Ascending aorta (tissue), 2 donors: ENCODE data around the gene MT1A. TPM values are rescaled to one million over a fixed set of nuclear protein-coding genes. Genes with fewer than 3 reads are reported as not detected.
A peak's percentile ranks its signal among the peaks of the same experiment; 100 is the strongest.
"Not testable (repeated sequence)": the region's sequence is repeated elsewhere in the genome, so short reads cannot be mapped to it uniquely, and the experiment has no call there.

ENCODE experiments used
- DNase-seq, 2 donors: peaks; one replicate each; pipeline ENCODE4 v3.0.0-alpha.2; 2019; ENCODE audit warnings: low spot score in 2 of 2
- H3K27ac ChIP-seq, 2 donors: fragments of 200-600 bp; sonication (generic); one replicate each; pipeline ENCODE4 v1.5.1; 2016 to 2017; ENCODE audit warnings: mild to moderate bottlenecking in 1 of 2
- H3K27me3 ChIP-seq: fragments of 200-600 bp; sonication (generic); one replicate; pipeline ENCODE4 v1.5.1; 2017
- H3K36me3 ChIP-seq, 2 donors: fragments of 200-600 bp; sonication (generic); one replicate each; pipeline ENCODE4 v1.5.1; 2016
- H3K4me1 ChIP-seq, 2 donors: fragments of 200-600 bp; sonication (generic); one replicate each; pipeline ENCODE4 v1.5.1; 2016 to 2017; ENCODE audit warnings: mild to moderate bottlenecking in 1 of 2
- H3K4me3 ChIP-seq, 2 donors: fragments of 200-600 bp; sonication (generic); one replicate each; pipeline ENCODE4 v1.5.1; 2016 to 2017; ENCODE audit warnings: mild to moderate bottlenecking in 1 of 2
- H3K9me3 ChIP-seq, 2 donors: fragments of 200-600 bp; sonication (generic); one replicate each; pipeline ENCODE4 v1.5.1; 2016
- intact Hi-C: fragments of 100-400 bp; cut with DNase I; formaldehyde crosslinking; loops from one replicate; pipeline ENCODE4 v1.15.1; 2023
- total RNA-seq: library from RNA; depleted of rRNA; stranded (reverse); fragments of >200 nt; gene quantifications from one replicate; pipeline ENCODE4 v1.1.0, GENCODE V29; 2016
- TF ChIP-seq, protein P1 (sequence below), 3 experiments: fragments of 200-600 bp in 2 of 3; fragments of 450-650 bp in 1 of 3; sonication (generic) in 2 of 3; IDR thresholded peaks; one replicate each; pipeline ENCODE4 v1.5.1; 2016 to 2019; ENCODE audit warnings: antibody characterized with exemption in 3 of 3, mild to moderate bottlenecking in 1 of 3, moderate library complexity in 1 of 3

MT1A gene
- total RNA-seq, 1 donor from 2014 or later, result 183 TPM

DNA sequence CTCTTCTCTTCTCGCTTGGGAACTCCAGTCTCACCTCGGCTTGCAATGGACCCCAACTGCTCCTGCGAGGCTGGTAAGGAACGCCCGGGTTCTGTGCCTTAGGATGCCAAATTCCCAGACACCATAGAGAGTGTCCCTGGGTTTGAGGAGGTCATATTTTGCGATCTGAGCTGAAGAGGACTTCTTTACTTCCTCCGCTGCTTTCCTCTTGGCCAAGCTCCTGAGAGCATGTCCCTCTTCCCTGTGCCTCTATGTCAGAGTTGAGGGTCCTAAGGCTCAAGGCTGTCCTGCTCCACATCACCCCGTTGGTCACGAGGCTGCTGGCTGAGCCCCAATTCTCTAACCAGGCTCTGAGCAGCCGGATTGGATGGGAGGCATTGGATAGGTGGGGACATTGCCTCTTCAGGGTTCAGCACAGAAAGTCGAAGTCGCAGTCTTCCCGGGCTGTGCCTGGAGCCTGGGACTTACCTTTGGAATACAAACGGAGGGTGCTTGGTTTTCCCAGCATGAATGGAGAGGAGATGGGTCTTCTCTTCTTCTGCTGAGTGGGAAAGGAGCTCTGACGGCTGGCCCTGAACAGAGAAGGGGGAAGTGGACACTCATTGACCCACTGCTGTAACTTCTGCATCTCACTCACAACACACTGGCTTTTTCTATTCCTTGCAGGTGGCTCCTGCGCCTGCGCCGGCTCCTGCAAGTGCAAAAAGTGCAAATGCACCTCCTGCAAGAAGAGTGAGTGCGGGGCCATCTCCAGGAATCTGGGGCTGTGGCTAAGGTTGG lies 31.6 kb downstream of the MT1A start:
- H3K27ac ChIP-seq, result no peak overlapping the region
- no peaks in the 10 kb centered on the region for H3K27me3 ChIP-seq
- peaks cover 0 to 7% of the 10 kb centered on the region in 2 donors for H3K4me1 ChIP-seq
- H3K36me3 ChIP-seq, result no peaks in the 10 kb centered on the region
- H3K9me3 ChIP-seq, result no peaks in the 10 kb centered on the region
- H3K4me3 ChIP-seq, result no peak overlapping the region
- TF ChIP-seq, protein P1, sequence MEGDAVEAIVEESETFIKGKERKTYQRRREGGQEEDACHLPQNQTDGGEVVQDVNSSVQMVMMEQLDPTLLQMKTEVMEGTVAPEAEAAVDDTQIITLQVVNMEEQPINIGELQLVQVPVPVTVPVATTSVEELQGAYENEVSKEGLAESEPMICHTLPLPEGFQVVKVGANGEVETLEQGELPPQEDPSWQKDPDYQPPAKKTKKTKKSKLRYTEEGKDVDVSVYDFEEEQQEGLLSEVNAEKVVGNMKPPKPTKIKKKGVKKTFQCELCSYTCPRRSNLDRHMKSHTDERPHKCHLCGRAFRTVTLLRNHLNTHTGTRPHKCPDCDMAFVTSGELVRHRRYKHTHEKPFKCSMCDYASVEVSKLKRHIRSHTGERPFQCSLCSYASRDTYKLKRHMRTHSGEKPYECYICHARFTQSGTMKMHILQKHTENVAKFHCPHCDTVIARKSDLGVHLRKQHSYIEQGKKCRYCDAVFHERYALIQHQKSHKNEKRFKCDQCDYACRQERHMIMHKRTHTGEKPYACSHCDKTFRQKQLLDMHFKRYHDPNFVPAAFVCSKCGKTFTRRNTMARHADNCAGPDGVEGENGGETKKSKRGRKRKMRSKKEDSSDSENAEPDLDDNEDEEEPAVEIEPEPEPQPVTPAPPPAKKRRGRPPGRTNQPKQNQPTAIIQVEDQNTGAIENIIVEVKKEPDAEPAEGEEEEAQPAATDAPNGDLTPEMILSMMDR (IDR thresholded peaks at IDR 0.05), result no peak
- intact Hi-C loops, result no loop called here
- no peak for DNase-seq

DNA sequence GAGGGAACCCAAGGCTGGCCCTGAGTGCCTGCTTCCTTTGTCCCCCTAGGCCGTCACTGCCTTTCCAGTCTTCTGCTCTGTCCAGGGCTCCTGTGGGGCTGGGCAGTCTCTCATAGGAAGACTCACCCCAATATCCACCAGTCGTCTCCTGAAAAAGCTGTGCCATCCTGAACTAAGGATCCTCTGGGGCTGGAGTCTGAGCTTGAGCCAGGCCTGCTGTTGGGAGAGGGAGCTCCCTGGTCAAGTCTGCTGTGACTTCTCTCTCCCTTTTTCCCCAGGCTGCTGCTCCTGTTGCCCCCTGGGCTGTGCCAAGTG lies 32.1 kb downstream of the MT1A start:
- DNase-seq, result no peak
- Histone ChIP-seq H3K4me1 (peaks cover 0 to 8% of the 10 kb centered on the region in 2 donors), H3K9me3 (no peaks in the 10 kb centered on the region), H3K27me3 (no peaks in the 10 kb centered on the region), H3K4me3 (no peak overlapping the region), H3K27ac (no peak overlapping the region), H3K36me3 (no peaks in the 10 kb centered on the region)
- intact Hi-C loops, result no loop called here
- TF ChIP-seq, protein P1 (IDR thresholded peaks at IDR 0.05), result no peak

DNA sequence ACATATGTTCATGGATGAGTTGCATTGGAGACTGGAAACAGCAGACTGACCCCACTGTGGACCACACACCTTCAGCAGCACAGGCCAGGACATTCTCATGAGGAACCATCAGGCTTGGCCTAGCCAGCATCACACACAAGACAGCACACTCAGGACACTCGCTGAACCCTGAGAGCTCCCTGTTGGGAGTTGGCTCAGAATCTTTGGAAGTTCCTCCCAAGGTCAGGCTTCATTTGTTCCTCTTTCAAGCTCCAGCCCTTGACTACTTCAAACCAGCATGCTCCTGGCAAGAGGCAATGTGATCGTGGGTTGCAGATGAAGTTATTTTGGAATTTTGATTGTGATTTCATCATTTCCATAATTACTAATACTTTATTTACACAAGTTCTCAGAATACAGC lies 33.2 kb downstream of the MT1A start:
- H3K27me3 ChIP-seq, DNase-seq, intact Hi-C loops: not testable (repeated sequence)

DNA sequence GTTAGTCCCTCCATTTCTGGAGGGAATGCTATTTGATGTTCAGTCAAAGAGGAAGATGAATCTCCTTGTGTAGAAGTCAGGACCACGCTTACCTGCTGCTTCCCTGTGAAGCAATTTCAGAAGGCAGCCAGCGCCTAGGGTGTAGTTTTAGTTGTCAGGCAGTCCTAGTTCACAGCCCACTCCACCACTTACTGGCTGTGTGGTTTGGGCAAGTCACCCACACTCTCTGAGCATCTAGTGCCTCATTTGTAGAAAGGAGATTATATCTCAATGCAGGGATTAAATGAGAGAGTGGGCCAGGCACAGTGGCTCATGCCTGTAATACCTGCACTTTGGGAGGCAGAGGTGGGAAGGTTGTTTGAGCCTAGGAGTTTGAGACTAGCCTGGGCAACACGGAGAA lies 33.7 kb downstream of the MT1A start:
- H3K4me1 ChIP-seq, result peaks cover 0 to 11% of the 10 kb centered on the region in 2 donors
- intact Hi-C loops, H3K27me3 ChIP-seq, H3K9me3 ChIP-seq, H3K27ac ChIP-seq, H3K4me3 ChIP-seq, DNase-seq, H3K36me3 ChIP-seq: not testable (repeated sequence)

More for the DNA sequence above, 33.2 kb downstream of the MT1A start:
- H3K27ac ChIP-seq, H3K9me3 ChIP-seq, H3K36me3 ChIP-seq, H3K4me3 ChIP-seq: not testable (repeated sequence)
- peaks cover 0 to 11% of the 10 kb centered on the region in 2 donors for H3K4me1 ChIP-seq

DNA sequence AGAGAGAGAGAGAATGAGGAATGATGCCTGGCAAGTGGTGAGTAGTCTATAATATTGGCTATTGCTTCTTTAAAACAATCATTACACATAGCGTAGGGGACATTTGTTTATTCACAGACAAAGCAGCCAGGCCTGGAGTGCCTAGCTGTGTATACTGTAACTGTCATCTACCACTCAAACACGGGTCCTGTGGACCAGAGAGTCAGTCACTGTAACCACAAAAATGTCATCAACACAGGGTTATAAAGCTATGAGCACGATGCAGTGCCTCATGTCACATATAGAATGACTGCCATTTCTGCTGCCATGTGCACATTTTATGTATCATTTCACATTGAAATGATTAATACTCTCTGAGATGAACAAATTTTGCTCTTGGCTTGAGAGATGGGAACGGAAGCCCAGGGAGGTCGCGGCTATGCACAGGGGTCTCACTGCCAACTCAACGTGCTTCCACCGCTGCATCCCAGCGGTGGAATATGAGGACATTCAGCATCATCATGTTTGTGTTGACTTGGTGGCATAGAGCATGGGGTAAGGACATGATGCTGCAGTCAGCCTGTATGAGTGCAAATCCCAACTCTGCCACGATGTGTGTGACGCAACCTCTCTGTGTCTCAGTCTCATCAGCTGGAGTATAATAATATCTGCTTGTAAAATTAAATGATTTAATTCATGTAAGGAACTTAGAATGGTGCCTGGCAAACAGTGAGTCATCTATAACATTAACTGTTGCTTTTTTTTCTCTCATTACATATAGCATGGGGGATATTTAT lies 34.5 kb downstream of the MT1A start:
- DNase-seq, result no peak
- TF ChIP-seq, protein P1 (IDR thresholded peaks at IDR 0.05), result no peak
- intact Hi-C loops, result no loop called here

DNA sequence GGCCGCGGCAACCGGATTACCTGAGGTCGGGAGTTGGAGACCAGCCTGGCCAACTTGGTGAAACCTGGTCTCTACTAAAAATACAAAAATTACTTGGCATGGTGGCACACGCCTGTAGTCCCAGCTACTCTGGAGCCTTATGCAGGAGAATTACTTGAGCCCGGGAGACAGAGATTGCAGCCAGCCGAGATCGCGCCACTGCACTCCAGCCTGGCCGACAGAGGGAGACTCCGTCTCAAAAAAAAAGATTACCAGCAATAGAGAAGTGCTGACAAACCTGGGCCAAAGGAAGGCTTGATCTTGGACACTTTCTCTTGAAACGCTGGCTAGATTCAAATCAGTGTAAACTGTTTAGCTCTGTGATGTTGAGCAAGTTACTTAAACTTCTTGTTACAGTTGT lies 35.5 kb downstream of the MT1A start:
- Histone ChIP-seq H3K4me1 (peaks cover 0 to 7% of the 10 kb centered on the region in 2 donors), H3K27me3 (no peaks in the 10 kb centered on the region), H3K27ac (no peak overlapping the region), H3K36me3 (no peaks in the 10 kb centered on the region), H3K9me3 (no peaks in the 10 kb centered on the region), H3K4me3 (no peak overlapping the region)
- TF ChIP-seq, protein P1 (IDR thresholded peaks at IDR 0.05), result peak; percentile 46 to 71 (median 62)
- peak in 1 of 2 donors; percentile 75 for DNase-seq
- intact Hi-C loops, result loop anchor here (1.0 kb wide), 2 partner anchors 28 to 115 kb away; no protein-coding TSS in a partner anchor

More for the DNA sequence above, 34.5 kb downstream of the MT1A start:
- Histone ChIP-seq H3K27me3 (no peaks in the 10 kb centered on the region), H3K9me3 (no peaks in the 10 kb centered on the region), H3K27ac (no peak overlapping the region), H3K4me3 (no peak overlapping the region), H3K36me3 (no peaks in the 10 kb centered on the region), H3K4me1 (peaks cover 0 to 8% of the 10 kb centered on the region in 2 donors)

- not testable (repeated sequence) for H3K27me3 ChIP-seq, H3K4me3 ChIP-seq, H3K9me3 ChIP-seq, H3K36me3 ChIP-seq, H3K27ac ChIP-seq, H3K4me1 ChIP-seq, DNase-seq
- intact Hi-C loops, result loop anchor here (1.0 kb wide), 2 partner anchors 28 to 115 kb away; no protein-coding TSS in a partner anchor
Observed at GRCh38 chr16:56674570-56674969, 36.1 kb downstream of the MT1A start.
